ENCODE data around the gene PCSK9. TPM values are rescaled to one million over a fixed set of nuclear protein-coding genes. Genes with fewer than 3 reads are reported as not detected.

PCSK9 gene
- total RNA-seq, 5 donors from 2014 or later (not counting 1 experiment from before 2014, with no cell fraction given): 0.30 to 0.38 (median 0.35) TPM; not detected in 2

DNA sequence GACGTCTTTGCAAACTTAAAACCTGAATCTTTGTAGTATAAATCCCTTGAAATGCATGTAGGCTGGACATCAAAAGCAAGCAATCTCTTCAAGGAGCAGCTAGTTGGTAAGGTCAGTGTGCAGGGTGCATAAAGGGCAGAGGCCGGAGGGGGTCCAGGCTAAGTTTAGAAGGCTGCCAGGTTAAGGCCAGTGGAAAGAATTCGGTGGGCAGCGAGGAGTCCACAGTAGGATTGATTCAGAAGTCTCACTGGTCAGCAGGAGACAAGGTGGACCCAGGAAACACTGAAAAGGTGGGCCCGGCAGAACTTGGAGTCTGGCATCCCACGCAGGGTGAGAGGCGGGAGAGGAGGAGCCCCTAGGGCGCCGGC is 390 bp upstream of the PCSK9 start:
- no peaks in the 10 kb centered on the region for H3K9me3 ChIP-seq
- Mint-ChIP-seq H3K27me3 (peaks cover 55 to 73% of the 10 kb centered on the region in 2 donors), H3K4me1 (peaks cover 6 to 7% (median 7%) of the 10 kb centered on the region in 3 donors), H3K9me3 (no peaks in the 10 kb centered on the region), H3K27ac (no peak overlapping the region), H3K4me3 (no peak overlapping the region), H3K36me3 (no peaks in the 10 kb centered on the region)
- H3K27me3 ChIP-seq (replicated peaks in 1 of 2; ENCODE audit: control insufficient read depth in 2 of 2, extremely low read depth in 1 of 2, insufficient read depth in 2 of 2, low read length in 1 of 2): peaks cover 5 to 47% of the 10 kb centered on the region in 2 experiments
- H3K4me1 ChIP-seq (ENCODE audit: control insufficient read depth in 1 of 2, extremely low read depth in 1 of 2, insufficient read depth in 2 of 2, low read length in 2 of 2): no peaks in the 10 kb centered on the region
- ChIA-PET POLR2A (no interaction called here), CTCF (no interaction called here)
- no peaks in the 10 kb centered on the region for H3K36me3 ChIP-seq (ENCODE audit: control insufficient read depth in 2 of 2, extremely low read depth in 1 of 2, insufficient read depth in 1 of 2, low read length in 1 of 2)
- H3K27ac ChIP-seq (ENCODE audit: low read length): no peak overlapping the region
- DNase-seq (no peak), ATAC-seq (replicated peaks in 1 of 4) (no peak)
- no peak overlapping the region for H3K4me3 ChIP-seq (ENCODE audit: control insufficient read depth in 1 of 2, extremely low read depth in 1 of 2, low read length in 1 of 2)
- 47% methylated on average over 8 of the region's 9 CpGs for WGBS (ENCODE audit: insufficient coverage)

DNA sequence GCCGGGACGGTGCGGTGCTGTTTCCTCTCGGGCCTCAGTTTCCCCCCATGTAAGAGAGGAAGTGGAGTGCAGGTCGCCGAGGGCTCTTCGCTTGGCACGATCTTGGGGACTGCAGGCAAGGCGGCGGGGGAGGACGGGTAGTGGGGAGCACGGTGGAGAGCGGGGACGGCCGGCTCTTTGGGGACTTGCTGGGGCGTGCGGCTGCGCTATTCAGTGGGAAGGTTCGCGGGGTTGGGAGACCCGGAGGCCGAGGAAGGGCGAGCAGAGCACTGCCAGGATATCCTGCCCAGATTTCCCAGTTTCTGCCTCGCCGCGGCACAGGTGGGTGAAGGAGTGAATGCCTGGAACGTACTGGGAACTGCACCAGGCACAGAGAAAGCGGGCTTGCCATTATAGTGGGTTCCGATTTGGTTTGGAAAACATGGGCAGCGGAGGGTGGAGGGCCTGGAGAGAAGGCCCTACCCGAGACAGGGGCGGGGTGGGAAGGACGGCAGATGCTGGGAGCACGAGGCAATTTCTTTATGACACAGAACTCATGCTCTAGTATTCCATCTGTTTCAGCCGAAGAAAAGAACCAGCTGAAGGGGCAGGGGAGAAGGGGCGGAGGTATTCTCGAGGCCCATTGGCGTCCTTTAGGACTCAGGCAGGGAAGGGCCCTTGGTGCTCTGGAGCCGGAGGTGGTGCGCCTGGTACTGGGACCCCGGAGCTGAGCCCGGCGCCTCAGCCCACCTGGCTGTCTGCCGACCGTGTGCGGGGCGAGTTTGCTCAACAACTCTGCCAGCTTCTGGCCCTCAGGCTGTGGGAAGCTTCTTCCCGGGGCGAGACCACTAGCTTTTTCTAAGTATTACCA is 960 bp downstream of the PCSK9 start:
- H3K36me3 ChIP-seq (ENCODE audit: control insufficient read depth in 2 of 2, extremely low read depth in 1 of 2, insufficient read depth in 1 of 2, low read length in 1 of 2): no peaks in the 10 kb centered on the region
- DNase-seq (no peak), ATAC-seq (replicated peaks in 1 of 4) (no peak)
- H3K27me3 ChIP-seq (replicated peaks in 1 of 2; ENCODE audit: control insufficient read depth in 2 of 2, extremely low read depth in 1 of 2, insufficient read depth in 2 of 2, low read length in 1 of 2): peaks cover 2 to 39% of the 10 kb centered on the region in 2 experiments
- Mint-ChIP-seq H3K27ac (no peak overlapping the region), H3K9me3 (no peaks in the 10 kb centered on the region), H3K4me1 (peaks cover 6 to 7% (median 7%) of the 10 kb centered on the region in 3 donors), H3K4me3 (no peak overlapping the region), H3K27me3 (peaks cover 53 to 64% of the 10 kb centered on the region in 2 donors), H3K36me3 (no peaks in the 10 kb centered on the region)
- no peak overlapping the region for H3K27ac ChIP-seq (ENCODE audit: low read length)
- ChIA-PET CTCF (no interaction called here), POLR2A (no interaction called here)
- H3K4me1 ChIP-seq (ENCODE audit: control insufficient read depth in 1 of 2, extremely low read depth in 1 of 2, insufficient read depth in 2 of 2, low read length in 2 of 2): no peaks in the 10 kb centered on the region
- H3K9me3 ChIP-seq: no peaks in the 10 kb centered on the region
- H3K4me3 ChIP-seq (ENCODE audit: control insufficient read depth in 1 of 2, extremely low read depth in 1 of 2, low read length in 1 of 2): no peak overlapping the region
- 25% methylated on average over 37 of the region's 49 CpGs for WGBS (ENCODE audit: insufficient coverage)

- Histone ChIP-seq H3K9me3 (no peaks in the 10 kb centered on the region), H3K4me3 (ENCODE audit: control insufficient read depth in 1 of 2, extremely low read depth in 1 of 2, low read length in 1 of 2) (no peak overlapping the region), H3K27me3 (replicated peaks in 1 of 2; ENCODE audit: control insufficient read depth in 2 of 2, extremely low read depth in 1 of 2, insufficient read depth in 2 of 2, low read length in 1 of 2) (peaks cover 2 to 39% of the 10 kb centered on the region in 2 experiments), H3K27ac (ENCODE audit: low read length) (no peak overlapping the region), H3K4me1 (ENCODE audit: control insufficient read depth in 1 of 2, extremely low read depth in 1 of 2, insufficient read depth in 2 of 2, low read length in 2 of 2) (no peaks in the 10 kb centered on the region), H3K36me3 (ENCODE audit: control insufficient read depth in 2 of 2, extremely low read depth in 1 of 2, insufficient read depth in 1 of 2, low read length in 1 of 2) (no peaks in the 10 kb centered on the region)
- ChIA-PET CTCF (no interaction called here), POLR2A (no interaction called here)
- Mint-ChIP-seq H3K9me3 (no peaks in the 10 kb centered on the region), H3K27ac (no peak overlapping the region), H3K4me1 (peaks cover 6 to 7% (median 7%) of the 10 kb centered on the region in 3 donors), H3K4me3 (no peak overlapping the region), H3K36me3 (no peaks in the 10 kb centered on the region), H3K27me3 (peaks cover 46 to 57% of the 10 kb centered on the region in 2 donors)
- no peak for DNase-seq
- ATAC-seq (replicated peaks in 1 of 4): no peak
- WGBS (ENCODE audit: insufficient coverage): 60% methylated on average over 2 of the region's 5 CpGs
These were observed 1.7 kb downstream of the PCSK9 start for GRCh38 chr1:55040933-55041494.

GRCh38 chr1:55041613-55042012 is 2.3 kb downstream of the PCSK9 start:
- no peak overlapping the region for H3K4me3 ChIP-seq (ENCODE audit: control insufficient read depth in 1 of 2, extremely low read depth in 1 of 2, low read length in 1 of 2)
- peaks cover 2 to 39% of the 10 kb centered on the region in 2 experiments for H3K27me3 ChIP-seq (replicated peaks in 1 of 2; ENCODE audit: control insufficient read depth in 2 of 2, extremely low read depth in 1 of 2, insufficient read depth in 2 of 2, low read length in 1 of 2)
- H3K9me3 ChIP-seq: no peaks in the 10 kb centered on the region
- Mint-ChIP-seq H3K4me1 (peaks cover 6 to 7% (median 7%) of the 10 kb centered on the region in 3 donors), H3K36me3 (no peaks in the 10 kb centered on the region), H3K27ac (no peak overlapping the region), H3K9me3 (no peaks in the 10 kb centered on the region), H3K4me3 (no peak overlapping the region), H3K27me3 (peaks cover 42 to 52% of the 10 kb centered on the region in 2 donors)
- ChIA-PET CTCF (no interaction called here), POLR2A (no interaction called here)
- no peak for ATAC-seq (replicated peaks in 1 of 4)
- no peak for DNase-seq
- no CpG with 5 or more reads among the region's 3 CpGs for WGBS (ENCODE audit: insufficient coverage)
- H3K27ac ChIP-seq (ENCODE audit: low read length): no peak overlapping the region
- no peaks in the 10 kb centered on the region for H3K36me3 ChIP-seq (ENCODE audit: control insufficient read depth in 2 of 2, extremely low read depth in 1 of 2, insufficient read depth in 1 of 2, low read length in 1 of 2)
- no peaks in the 10 kb centered on the region for H3K4me1 ChIP-seq (ENCODE audit: control insufficient read depth in 1 of 2, extremely low read depth in 1 of 2, insufficient read depth in 2 of 2, low read length in 2 of 2)

DNA sequence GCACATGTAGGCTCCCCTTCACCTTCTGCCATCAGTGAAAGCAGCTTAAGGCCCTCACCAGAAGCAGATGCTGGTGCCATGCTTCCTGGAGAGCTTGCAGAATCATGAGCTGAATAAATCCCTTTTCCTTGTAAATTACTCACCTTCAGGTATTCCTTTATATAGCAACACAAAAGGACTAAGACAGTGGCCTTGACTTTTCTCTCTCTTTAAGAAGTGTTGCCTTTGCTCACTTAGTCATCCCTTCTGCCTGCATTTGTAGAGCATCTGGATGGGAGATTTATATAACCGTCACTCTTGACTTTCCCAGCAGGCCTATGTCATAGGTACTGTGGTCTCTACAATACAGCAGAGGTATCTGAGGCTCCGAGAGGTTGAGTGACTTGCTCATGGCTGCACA is 3.7 kb downstream of the PCSK9 start:
- Histone ChIP-seq H3K27ac (ENCODE audit: low read length) (no peak overlapping the region), H3K4me3 (ENCODE audit: control insufficient read depth in 1 of 2, extremely low read depth in 1 of 2, low read length in 1 of 2) (no peak overlapping the region), H3K4me1 (ENCODE audit: control insufficient read depth in 1 of 2, extremely low read depth in 1 of 2, insufficient read depth in 2 of 2, low read length in 2 of 2) (no peaks in the 10 kb centered on the region), H3K9me3 (no peaks in the 10 kb centered on the region), H3K36me3 (ENCODE audit: control insufficient read depth in 2 of 2, extremely low read depth in 1 of 2, insufficient read depth in 1 of 2, low read length in 1 of 2) (no peaks in the 10 kb centered on the region), H3K27me3 (replicated peaks in 1 of 2; ENCODE audit: control insufficient read depth in 2 of 2, extremely low read depth in 1 of 2, insufficient read depth in 2 of 2, low read length in 1 of 2) (peaks cover 2 to 38% of the 10 kb centered on the region in 2 experiments)
- Mint-ChIP-seq H3K9me3 (no peaks in the 10 kb centered on the region), H3K4me1 (peaks cover 6 to 7% (median 7%) of the 10 kb centered on the region in 3 donors), H3K4me3 (no peak overlapping the region), H3K27me3 (peaks cover 36 to 40% of the 10 kb centered on the region in 2 donors), H3K36me3 (no peaks in the 10 kb centered on the region), H3K27ac (no peak overlapping the region)
- WGBS (ENCODE audit: insufficient coverage): 100% methylated on average over 2 of the region's 2 CpGs
- ChIA-PET POLR2A (no interaction called here), CTCF (no interaction called here)
- ATAC-seq (replicated peaks in 1 of 4) (no peak), DNase-seq (no peak)

- Histone ChIP-seq H3K9me3 (no peaks in the 10 kb centered on the region), H3K27me3 (replicated peaks in 1 of 2; ENCODE audit: control insufficient read depth in 2 of 2, extremely low read depth in 1 of 2, insufficient read depth in 2 of 2, low read length in 1 of 2) (peaks cover 2 to 34% of the 10 kb centered on the region in 2 experiments), H3K27ac (ENCODE audit: low read length) (no peak overlapping the region), H3K36me3 (ENCODE audit: control insufficient read depth in 2 of 2, extremely low read depth in 1 of 2, insufficient read depth in 1 of 2, low read length in 1 of 2) (no peaks in the 10 kb centered on the region), H3K4me1 (ENCODE audit: control insufficient read depth in 1 of 2, extremely low read depth in 1 of 2, insufficient read depth in 2 of 2, low read length in 2 of 2) (no peaks in the 10 kb centered on the region), H3K4me3 (ENCODE audit: control insufficient read depth in 1 of 2, extremely low read depth in 1 of 2, low read length in 1 of 2) (no peak overlapping the region)
- ATAC-seq (replicated peaks in 1 of 4) (no peak), DNase-seq (no peak)
- ChIA-PET POLR2A (no interaction called here), CTCF (no interaction called here)
- Mint-ChIP-seq H3K4me3 (no peak overlapping the region), H3K27me3 (peaks cover 32 to 33% of the 10 kb centered on the region in 2 donors), H3K27ac (no peak overlapping the region), H3K4me1 (peaks cover 6 to 7% (median 7%) of the 10 kb centered on the region in 3 donors), H3K36me3 (no peaks in the 10 kb centered on the region), H3K9me3 (no peaks in the 10 kb centered on the region)
- WGBS (ENCODE audit: insufficient coverage): 89% methylated on average over 7 of the region's 9 CpGs
These were observed 4.4 kb downstream of the PCSK9 start for GRCh38 chr1:55043726-55044125.
